Measurements from ENCODE around the gene ARF3.

GRCh38 chr12:48907245-48907644, 50.0 kb downstream of the ARF3 start:
- TF ChIP-seq MAX (IDR thresholded peaks at IDR 0.05; ENCODE audit: insufficient read depth, insufficient read length), result no peak
- no peak for TF ChIP-seq CTCF (IDR thresholded peaks at IDR 0.05; ENCODE audit: extremely low read depth in 1 of 2, insufficient read depth in 1 of 2, low read depth in 1 of 2, low read length in 2 of 2)
- no peak for TF ChIP-seq EZH2 (IDR thresholded peaks at IDR 0.05; ENCODE audit: borderline replicate concordance, low read depth, low read length, severe bottlenecking)
- no peak for TF ChIP-seq POLR2A (IDR thresholded peaks at IDR 0.05; ENCODE audit: low read depth, low read length)
- no peak for TF ChIP-seq POLR2AphosphoS5 (IDR thresholded peaks at IDR 0.05; ENCODE audit: insufficient read depth, low read depth, low read length)
- no peak for TF ChIP-seq FOS (IDR thresholded peaks at IDR 0.05; ENCODE audit: borderline replicate concordance, insufficient read depth, low read length)

Data from endothelial cell of umbilical vein (primary cell).